SK-N-MC (cell line): ENCODE results near the gene PLEKHJ1.
A peak's percentile ranks its signal among the peaks of the same experiment; 100 is the strongest.
"Not testable (repeated sequence)": the region's sequence is repeated elsewhere in the genome, so short reads cannot be mapped to it uniquely, and the experiment has no call there.

Experiments used
- DNase-seq: peaks from one replicate; pipeline ENCODE4 v3.0.0-alpha.2; 2011; ENCODE audit warnings: low read depth, low spot score
- H3K27ac ChIP-seq: fragments of 200-600 bp; sonication (generic); 2 replicates; pipeline ENCODE4 v1.5.1; 2016; ENCODE audit warnings: mixed run types
- H3K36me3 ChIP-seq: fragments of 200-600 bp; sonication (generic); 2 replicates; pipeline ENCODE4 v1.6.1; 2017; ENCODE audit warnings: antibody characterized with exemption, low read length, mixed read lengths; ENCODE audit not compliant: insufficient read depth
- H3K4me3 ChIP-seq: fragments of 200-600 bp; sonication (generic); 2 replicates; pipeline ENCODE4 v1.5.1; 2016
- H3K9ac ChIP-seq: fragments of 200-600 bp; sonication (generic); 2 replicates; pipeline ENCODE4 v1.8.0; 2017; ENCODE audit warnings: mixed run types, mixed read lengths; ENCODE audit not compliant: insufficient read length
- H3K9me3 ChIP-seq: fragments of 200-600 bp; sonication (generic); 2 replicates; pipeline ENCODE4 v1.6.1; 2017; ENCODE audit warnings: low read depth, mild to moderate bottlenecking, antibody characterized with exemption, low read length, moderate library complexity, mixed read lengths
- EZH2 ChIP-seq: fragments of 200-600 bp; sonication (generic); IDR thresholded peaks from one replicate; pipeline ENCODE4 v1.6.1; 2017; ENCODE audit warnings: antibody characterized with exemption
- FOXP2 ChIP-seq: optimal IDR thresholded peaks from 2 replicates; pipeline ENCODE3; 2011; ENCODE audit warnings: mild to moderate bottlenecking, moderate library complexity; ENCODE audit not compliant: insufficient read depth; ENCODE audit errors: extremely low read length, control extremely low read depth
- POLR2AphosphoS5 ChIP-seq: IDR thresholded peaks from 2 replicates; pipeline ENCODE4 v1.6.1; 2012; ENCODE audit warnings: mild to moderate bottlenecking, low read depth, low read length, borderline replicate concordance

PLEKHJ1 gene

DNA sequence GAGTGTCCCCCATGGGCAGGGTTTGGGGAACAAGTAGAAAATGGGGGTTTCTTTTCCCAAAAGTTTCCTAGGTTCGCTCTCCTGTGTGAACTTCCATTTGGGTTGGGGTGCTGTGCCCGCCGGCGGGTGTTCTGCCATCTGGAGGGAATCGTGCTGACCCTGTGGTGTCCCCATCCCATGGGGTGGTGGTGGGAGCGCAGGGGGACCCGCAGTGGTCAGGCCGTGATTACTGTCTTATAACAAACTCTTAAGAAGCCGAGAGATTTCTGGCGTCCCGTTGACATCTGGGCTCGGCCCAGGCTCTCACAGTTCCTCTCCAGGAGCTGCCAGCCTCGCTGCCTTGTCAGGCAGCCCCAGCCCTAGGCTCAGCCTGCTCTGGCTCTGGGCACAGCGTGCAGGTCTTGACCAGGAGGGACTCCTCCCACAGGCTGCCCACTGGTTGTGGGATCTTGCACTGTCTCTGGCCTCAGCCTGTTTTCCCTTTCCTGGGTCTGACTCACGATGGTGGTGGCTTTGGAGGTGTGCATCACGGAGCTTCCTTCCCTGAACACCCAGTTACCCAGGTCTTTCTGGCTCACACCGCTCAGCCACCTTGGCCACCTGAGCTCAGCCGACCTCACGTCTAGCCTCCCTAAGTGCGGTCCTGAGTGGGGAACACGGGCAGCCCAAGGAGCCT is 34.5 kb downstream of the PLEKHJ1 start:
- TF ChIP-seq POLR2AphosphoS5 (no peak), EZH2 (no peak), FOXP2 (no peak)
- no peak for DNase-seq
- no peak overlapping the region for H3K9ac ChIP-seq
- H3K9me3 ChIP-seq = no peaks in the 10 kb centered on the region
- peaks cover 12% of the 10 kb centered on the region; the same call in 1 of the 2 replicates for H3K36me3 ChIP-seq
- H3K27ac ChIP-seq = 0 out of 2 replicates have a peak overlapping the region, but pooled peaks have one; percentile 25
- no peak overlapping the region for H3K4me3 ChIP-seq

DNA sequence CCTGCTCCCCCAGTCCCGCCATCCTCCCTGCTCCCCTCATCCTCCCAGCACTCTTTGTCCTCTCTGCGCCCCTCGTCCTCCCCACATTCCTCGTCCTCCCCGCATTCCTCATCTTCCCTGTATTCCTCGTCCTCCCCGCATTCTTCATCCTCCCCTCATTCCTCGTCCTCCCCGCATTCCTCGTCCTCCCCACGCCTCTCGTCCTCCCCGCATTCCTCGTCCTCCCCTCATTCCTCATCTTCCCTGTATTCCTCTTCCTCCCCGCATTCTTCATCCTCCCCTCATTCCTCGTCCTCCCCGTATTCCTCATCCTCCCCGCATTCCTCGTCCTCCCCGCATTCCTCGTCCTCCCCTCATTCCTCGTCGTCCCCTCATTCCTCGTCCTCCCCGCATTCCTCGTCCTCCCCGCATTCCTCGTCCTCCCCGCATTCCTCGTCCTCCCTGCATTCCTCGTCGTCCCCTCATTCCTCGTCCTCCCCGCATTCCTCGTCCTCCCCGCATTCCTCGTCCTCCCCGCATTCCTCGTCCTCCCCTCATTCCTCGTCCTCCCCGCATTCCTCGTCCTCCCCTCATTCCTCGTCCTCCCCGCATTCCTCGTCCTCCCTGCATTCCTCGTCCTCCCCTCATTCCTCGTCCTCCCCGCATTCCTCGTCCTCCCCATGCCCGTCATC is 35.4 kb downstream of the PLEKHJ1 start:
- H3K4me3 ChIP-seq, DNase-seq, H3K9me3 ChIP-seq, H3K9ac ChIP-seq, H3K27ac ChIP-seq: not testable (repeated sequence)
- peaks cover 12% of the 10 kb centered on the region; the same call in 1 of the 2 replicates for H3K36me3 ChIP-seq

DNA sequence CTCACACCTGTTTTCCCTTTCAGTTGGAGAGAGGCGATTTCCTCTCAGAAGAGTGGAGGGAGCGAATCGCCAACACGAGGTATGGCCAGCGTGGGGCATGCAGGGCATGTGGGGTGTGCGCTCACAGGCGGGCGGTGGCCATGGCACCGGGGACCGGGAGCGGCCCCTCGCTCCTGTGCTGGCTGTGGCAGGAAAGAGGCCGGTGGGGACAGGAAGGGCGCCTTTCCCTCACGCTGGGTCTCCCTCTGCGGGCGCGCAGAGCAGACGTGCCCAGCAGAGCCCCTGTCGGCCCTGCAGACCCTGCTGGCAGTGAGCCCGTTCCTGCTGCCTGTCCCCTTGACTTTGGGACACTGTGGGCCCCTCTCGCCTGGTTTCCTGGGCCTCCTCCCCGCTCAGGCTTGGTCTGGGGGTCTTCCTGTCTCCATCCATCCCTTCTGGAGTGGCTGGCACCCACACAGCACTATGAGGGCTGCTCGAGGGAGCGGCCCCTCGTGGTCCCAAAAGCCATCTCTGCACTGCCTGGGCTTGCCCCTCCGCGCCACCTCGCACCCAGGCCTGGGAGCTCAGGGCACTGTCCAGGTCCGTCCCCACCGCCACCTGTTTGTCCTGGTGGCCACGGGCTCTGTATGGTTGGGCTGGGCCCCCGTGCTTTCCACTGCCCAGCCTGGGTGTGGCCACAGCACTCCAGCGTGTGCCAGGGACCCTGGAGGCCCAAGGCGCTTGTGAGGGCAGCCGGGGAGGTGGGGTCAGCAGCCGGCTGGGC is 36.1 kb downstream of the PLEKHJ1 start:
- Histone ChIP-seq H3K27ac (no peak overlapping the region), H3K4me3 (no peak overlapping the region), H3K36me3 (peaks cover 16% of the 10 kb centered on the region; the same call in 1 of the 2 replicates), H3K9me3 (no peaks in the 10 kb centered on the region), H3K9ac (no peak overlapping the region)
- no peak for DNase-seq
- TF ChIP-seq FOXP2 (no peak), POLR2AphosphoS5 (no peak), EZH2 (no peak)

DNA sequence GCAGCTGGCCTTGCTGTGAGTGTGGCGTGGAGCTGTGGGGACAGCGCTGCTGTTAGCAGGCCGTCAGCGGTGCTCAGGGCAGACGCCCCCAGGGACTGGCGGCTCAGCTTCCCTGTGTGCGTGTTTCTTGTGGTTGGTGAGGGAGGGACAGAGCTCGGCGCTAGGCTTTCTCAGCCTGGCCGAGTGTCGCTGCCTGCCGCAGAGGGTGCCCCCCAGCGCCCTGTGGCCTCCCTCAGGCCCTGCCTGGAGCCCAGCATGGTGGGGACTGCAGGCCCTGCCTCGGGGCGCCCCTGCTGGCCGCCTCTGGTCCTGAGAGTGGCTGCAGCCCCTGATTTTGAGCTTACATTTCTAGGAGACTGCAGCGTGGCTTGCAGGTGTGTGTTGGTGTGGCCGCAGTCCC is 36.9 kb downstream of the PLEKHJ1 start:
- Histone ChIP-seq H3K9me3 (no peaks in the 10 kb centered on the region), H3K36me3 (peaks cover 12% of the 10 kb centered on the region; the same call in 1 of the 2 replicates), H3K9ac (no peak overlapping the region), H3K27ac (no peak overlapping the region), H3K4me3 (no peak overlapping the region)
- no peak for TF ChIP-seq FOXP2
- no peak for TF ChIP-seq POLR2AphosphoS5
- no peak for TF ChIP-seq EZH2
- DNase-seq = no peak

DNA sequence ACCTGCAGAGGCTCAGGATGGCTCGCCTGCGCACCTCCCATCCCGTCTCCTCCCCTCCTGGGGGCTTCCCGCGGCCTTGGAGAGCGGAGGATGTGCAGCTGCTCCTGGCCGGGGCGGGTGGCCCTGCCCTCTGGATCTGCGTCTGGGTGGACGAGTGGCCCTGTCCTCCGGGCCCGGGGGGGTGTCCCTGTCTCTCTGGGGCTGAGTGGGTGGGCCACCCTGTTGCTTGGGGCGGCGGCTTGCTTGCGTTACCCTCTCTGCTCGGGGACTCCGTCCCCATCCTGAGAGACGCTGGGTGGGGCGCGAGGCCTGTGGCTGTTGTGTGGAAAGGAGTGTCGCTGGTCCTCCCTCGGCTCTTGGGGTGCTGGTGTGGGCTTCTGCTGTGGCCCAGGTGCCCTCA is 37.8 kb downstream of the PLEKHJ1 start:
- TF ChIP-seq POLR2AphosphoS5 = no peak
- TF ChIP-seq FOXP2 = no peak
- TF ChIP-seq EZH2 = no peak
- Histone ChIP-seq H3K4me3 (no peak overlapping the region), H3K27ac (no peak overlapping the region), H3K9me3 (no peaks in the 10 kb centered on the region), H3K9ac (no peak overlapping the region), H3K36me3 (peaks cover 15% of the 10 kb centered on the region; the same call in 1 of the 2 replicates)
- no peak for DNase-seq

DNA sequence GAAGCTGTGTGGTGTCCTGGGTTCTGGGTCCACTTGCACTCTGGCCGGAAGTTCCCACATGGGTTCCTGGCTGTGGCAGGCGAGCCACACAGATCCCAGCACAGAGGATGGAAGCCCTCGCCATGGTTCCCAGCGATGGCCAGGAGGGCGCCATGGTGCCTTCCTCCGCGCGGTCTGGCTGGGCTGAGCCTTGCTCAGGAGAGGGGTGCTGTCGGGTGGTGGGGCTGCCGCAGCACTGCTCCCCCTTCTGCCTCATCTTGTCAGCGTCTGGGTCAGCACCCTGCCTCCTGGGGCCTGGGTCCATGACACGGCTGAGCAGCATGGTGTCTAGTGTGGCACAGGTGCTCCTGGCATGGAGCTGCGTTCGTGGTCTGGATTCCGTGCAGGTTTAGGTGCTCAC is 38.9 kb downstream of the PLEKHJ1 start:
- no peak overlapping the region for H3K9ac ChIP-seq
- H3K36me3 ChIP-seq = peaks cover 18% of the 10 kb centered on the region; the same call in 1 of the 2 replicates
- H3K27ac ChIP-seq = no peak overlapping the region
- H3K9me3 ChIP-seq = no peaks in the 10 kb centered on the region
- no peak overlapping the region for H3K4me3 ChIP-seq
- DNase-seq = no peak
- TF ChIP-seq FOXP2 (no peak), EZH2 (no peak), POLR2AphosphoS5 (no peak)

DNA sequence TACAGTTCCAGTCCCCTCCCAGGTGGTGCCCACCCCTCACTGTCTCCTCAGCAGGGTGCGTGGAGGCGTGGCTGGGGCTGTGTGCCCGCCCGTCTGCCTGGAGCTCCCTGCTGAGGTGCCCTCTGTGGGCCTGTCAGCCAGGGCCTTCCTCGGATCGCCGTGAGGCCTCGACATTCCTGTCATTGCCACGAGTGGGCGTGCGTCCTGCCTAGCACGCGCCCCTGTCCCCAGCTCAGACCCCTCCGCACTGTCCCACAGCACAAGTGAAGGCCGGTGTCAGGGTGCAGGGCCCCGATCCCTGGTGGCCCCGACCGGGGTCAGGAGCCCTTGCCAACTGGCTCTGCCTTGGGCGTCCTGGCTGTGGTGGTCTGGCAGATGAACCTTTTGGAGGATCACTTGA is 40.2 kb downstream of the PLEKHJ1 start:
- no peak overlapping the region for H3K9ac ChIP-seq
- no peaks in the 10 kb centered on the region for H3K9me3 ChIP-seq
- H3K36me3 ChIP-seq = peaks cover 30% of the 10 kb centered on the region; the same call in 1 of the 2 replicates
- no peak for DNase-seq
- no peak overlapping the region for H3K4me3 ChIP-seq
- no peak overlapping the region for H3K27ac ChIP-seq
- TF ChIP-seq POLR2AphosphoS5 = no peak
- TF ChIP-seq FOXP2 = no peak
- TF ChIP-seq EZH2 = no peak

DNA sequence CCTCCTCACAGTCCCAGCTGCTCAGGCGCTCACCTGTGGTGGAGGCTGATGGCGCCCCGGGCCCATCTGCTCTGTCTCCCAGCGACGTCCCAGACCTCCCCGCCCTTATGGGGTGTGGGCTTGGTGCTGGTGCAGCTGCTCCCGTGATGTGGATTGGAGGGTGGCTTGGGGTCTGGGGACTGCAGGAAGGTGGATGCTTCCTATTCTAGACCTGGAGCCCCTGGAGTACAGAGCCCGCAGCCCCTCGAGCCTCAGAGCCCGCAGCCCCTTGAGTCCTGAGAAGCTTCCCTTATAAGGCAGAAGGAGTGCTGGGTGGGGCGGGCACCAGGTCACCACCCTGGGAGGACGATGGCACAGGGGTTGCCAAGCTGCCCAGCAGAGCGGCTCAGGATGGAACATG is 40.8 kb downstream of the PLEKHJ1 start:
- H3K9me3 ChIP-seq = no peaks in the 10 kb centered on the region
- H3K27ac ChIP-seq = no peak overlapping the region
- no peak overlapping the region for H3K9ac ChIP-seq
- no peak overlapping the region for H3K4me3 ChIP-seq
- no peak for DNase-seq
- H3K36me3 ChIP-seq = peaks cover 35% of the 10 kb centered on the region; the same call in 1 of the 2 replicates
- TF ChIP-seq FOXP2 (no peak), EZH2 (no peak), POLR2AphosphoS5 (no peak)

DNA sequence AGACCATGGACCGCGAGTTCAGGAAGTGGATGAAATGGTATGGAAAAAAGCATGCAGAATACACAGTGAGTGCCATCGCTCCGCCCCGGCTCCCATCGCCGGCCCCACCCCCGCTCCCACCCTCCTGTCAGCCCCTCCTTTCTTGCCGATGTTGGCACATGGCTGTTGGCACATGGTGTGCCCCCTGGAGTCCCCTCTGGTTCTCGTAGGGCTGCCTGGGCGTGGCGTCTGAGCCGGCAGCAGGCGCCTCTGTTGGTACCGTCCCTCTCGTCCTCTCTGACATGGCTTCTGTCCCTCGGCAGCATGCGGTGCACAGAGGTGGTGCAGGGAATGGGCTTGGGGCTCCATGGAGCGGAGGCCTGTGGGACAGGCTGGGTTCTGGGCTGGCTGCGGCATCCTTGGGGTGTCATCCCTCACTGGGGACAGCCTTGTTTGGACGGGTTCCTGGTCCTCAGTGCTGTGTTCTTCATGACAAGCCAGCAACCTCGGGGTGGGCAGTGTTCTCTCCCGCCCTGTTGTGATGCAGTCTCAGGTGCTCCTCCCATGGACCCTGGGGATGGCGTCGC is 41.5 kb downstream of the PLEKHJ1 start:
- TF ChIP-seq EZH2 = no peak
- no peak for TF ChIP-seq POLR2AphosphoS5
- no peak for TF ChIP-seq FOXP2
- peaks cover 37% of the 10 kb centered on the region; the same call in 1 of the 2 replicates for H3K36me3 ChIP-seq
- no peak for DNase-seq

More for the DNA sequence above, 41.5 kb downstream of the PLEKHJ1 start:
- no peak overlapping the region for H3K9ac ChIP-seq
- H3K9me3 ChIP-seq = no peaks in the 10 kb centered on the region
- H3K27ac ChIP-seq = no peak overlapping the region
- H3K4me3 ChIP-seq = no peak overlapping the region
